ENCODE measurements around the gene TARBP2. TPM values are rescaled to one million over a fixed set of nuclear protein-coding genes. Genes with fewer than 3 reads are reported as not detected.

The TARBP2 gene
- total and polyA plus RNA-seq, 9 donors = 24.0 to 31.6 (median 26.2) TPM

GRCh38 chr12:53483225-53483978, 17.7 kb upstream of the TARBP2 start:
- no peak overlapping the region for H3K27ac ChIP-seq (ENCODE audit: low read length)
- H3K4me3 ChIP-seq (ENCODE audit: low read length) = no peak overlapping the region
- peaks cover 2% of the 10 kb centered on the region for H3K4me1 ChIP-seq (ENCODE audit: control insufficient read depth, insufficient read depth, low read length)
- DNase-seq = no peak
- H3K27me3 ChIP-seq (ENCODE audit: control insufficient read depth, insufficient read depth, low read length) = no peaks in the 10 kb centered on the region
- 91% methylated on average over 4 of the region's 9 CpGs for WGBS (ENCODE audit: insufficient coverage)
- peaks cover 86% of the 10 kb centered on the region for H3K36me3 ChIP-seq (ENCODE audit: control insufficient read depth, insufficient read depth, low read length)
- no peaks in the 10 kb centered on the region for H3K9me3 ChIP-seq (replicated peaks; ENCODE audit: control insufficient read depth, low read depth, low read length)

GRCh38 chr12:53483979-53484377, 17.1 kb upstream of the TARBP2 start:
- WGBS (ENCODE audit: insufficient coverage) = 75% methylated on average over 2 of the region's 4 CpGs
- Histone ChIP-seq H3K4me1 (ENCODE audit: control insufficient read depth, insufficient read depth, low read length) (peaks cover 2% of the 10 kb centered on the region), H3K4me3 (ENCODE audit: low read length) (no peak overlapping the region), H3K27ac (ENCODE audit: low read length) (no peak overlapping the region), H3K27me3 (ENCODE audit: control insufficient read depth, insufficient read depth, low read length) (no peaks in the 10 kb centered on the region), H3K36me3 (ENCODE audit: control insufficient read depth, insufficient read depth, low read length) (peaks cover 81% of the 10 kb centered on the region), H3K9me3 (replicated peaks; ENCODE audit: control insufficient read depth, low read depth, low read length) (no peaks in the 10 kb centered on the region)
- DNase-seq = no peak

- Histone ChIP-seq H3K36me3 (ENCODE audit: control insufficient read depth, insufficient read depth, low read length) (peaks cover 74% of the 10 kb centered on the region), H3K9me3 (replicated peaks; ENCODE audit: control insufficient read depth, low read depth, low read length) (no peaks in the 10 kb centered on the region)
- 100% methylated on average over 3 of the region's 10 CpGs for WGBS (ENCODE audit: insufficient coverage)
Observed at GRCh38 chr12:53484686-53485575, 16.2 kb upstream of the TARBP2 start.

GRCh38 chr12:53485955-53486735, 14.9 kb upstream of the TARBP2 start:
- 96% methylated on average over 8 of the region's 10 CpGs for WGBS (ENCODE audit: insufficient coverage)
- no peak overlapping the region for H3K27ac ChIP-seq (ENCODE audit: low read length)
- peaks cover 63% of the 10 kb centered on the region for H3K36me3 ChIP-seq (ENCODE audit: control insufficient read depth, insufficient read depth, low read length)
- no peaks in the 10 kb centered on the region for H3K27me3 ChIP-seq (ENCODE audit: control insufficient read depth, insufficient read depth, low read length)
- no peak for DNase-seq
- no peaks in the 10 kb centered on the region for H3K4me1 ChIP-seq (ENCODE audit: control insufficient read depth, insufficient read depth, low read length)
- no peak overlapping the region for H3K4me3 ChIP-seq (ENCODE audit: low read length)
- no peaks in the 10 kb centered on the region for H3K9me3 ChIP-seq (replicated peaks; ENCODE audit: control insufficient read depth, low read depth, low read length)

More at GRCh38 chr12:53484686-53485575, 16.2 kb upstream of the TARBP2 start:
- peaks cover 2% of the 10 kb centered on the region for H3K4me1 ChIP-seq (ENCODE audit: control insufficient read depth, insufficient read depth, low read length)
- H3K4me3 ChIP-seq (ENCODE audit: low read length) = no peak overlapping the region
- H3K27ac ChIP-seq (ENCODE audit: low read length) = no peak overlapping the region
- H3K27me3 ChIP-seq (ENCODE audit: control insufficient read depth, insufficient read depth, low read length) = no peaks in the 10 kb centered on the region
- no peak for DNase-seq

GRCh38 chr12:53486736-53487487, 14.2 kb upstream of the TARBP2 start:
- no peaks in the 10 kb centered on the region for H3K9me3 ChIP-seq (replicated peaks; ENCODE audit: control insufficient read depth, low read depth, low read length)
- H3K27ac ChIP-seq (ENCODE audit: low read length) = no peak overlapping the region
- H3K4me1 ChIP-seq (ENCODE audit: control insufficient read depth, insufficient read depth, low read length) = peaks cover under 1% of the 10 kb centered on the region
- WGBS (ENCODE audit: insufficient coverage) = 86% methylated on average over 14 of the region's 17 CpGs
- DNase-seq = no peak
- H3K4me3 ChIP-seq (ENCODE audit: low read length) = no peak overlapping the region
- H3K36me3 ChIP-seq (ENCODE audit: control insufficient read depth, insufficient read depth, low read length) = peaks cover 58% of the 10 kb centered on the region
- no peaks in the 10 kb centered on the region for H3K27me3 ChIP-seq (ENCODE audit: control insufficient read depth, insufficient read depth, low read length)

GRCh38 chr12:53489242-53489864, 11.7 kb upstream of the TARBP2 start:
- 80% methylated on average over 1 of the region's 5 CpGs for WGBS (ENCODE audit: insufficient coverage)
- Histone ChIP-seq H3K4me1 (ENCODE audit: control insufficient read depth, insufficient read depth, low read length) (peaks cover 20% of the 10 kb centered on the region), H3K4me3 (ENCODE audit: low read length) (no peak overlapping the region), H3K36me3 (ENCODE audit: control insufficient read depth, insufficient read depth, low read length) (peaks cover 35% of the 10 kb centered on the region), H3K27me3 (ENCODE audit: control insufficient read depth, insufficient read depth, low read length) (no peaks in the 10 kb centered on the region), H3K9me3 (replicated peaks; ENCODE audit: control insufficient read depth, low read depth, low read length) (no peaks in the 10 kb centered on the region), H3K27ac (ENCODE audit: low read length) (no peak overlapping the region)
- no peak for DNase-seq

- Histone ChIP-seq H3K4me1 (ENCODE audit: control insufficient read depth, insufficient read depth, low read length) (peaks cover 34% of the 10 kb centered on the region), H3K27ac (ENCODE audit: low read length) (peak overlapping the region; percentile 98), H3K4me3 (ENCODE audit: low read length) (peak overlapping the region; percentile 61), H3K9me3 (replicated peaks; ENCODE audit: control insufficient read depth, low read depth, low read length) (no peaks in the 10 kb centered on the region), H3K36me3 (ENCODE audit: control insufficient read depth, insufficient read depth, low read length) (peaks cover 9% of the 10 kb centered on the region), H3K27me3 (ENCODE audit: control insufficient read depth, insufficient read depth, low read length) (no peaks in the 10 kb centered on the region)
- DNase-seq = no peak
- 39% methylated on average over 7 of the region's 20 CpGs for WGBS (ENCODE audit: insufficient coverage)
Observed at GRCh38 chr12:53492188-53492587, 8.9 kb upstream of the TARBP2 start.

GRCh38 chr12:53492830-53493609, 8.1 kb upstream of the TARBP2 start:
- Histone ChIP-seq H3K27me3 (ENCODE audit: control insufficient read depth, insufficient read depth, low read length) (no peaks in the 10 kb centered on the region), H3K36me3 (ENCODE audit: control insufficient read depth, insufficient read depth, low read length) (peaks cover 2% of the 10 kb centered on the region), H3K27ac (ENCODE audit: low read length) (peak overlapping the region; percentile 98), H3K9me3 (replicated peaks; ENCODE audit: control insufficient read depth, low read depth, low read length) (no peaks in the 10 kb centered on the region), H3K4me1 (ENCODE audit: control insufficient read depth, insufficient read depth, low read length) (peaks cover 34% of the 10 kb centered on the region), H3K4me3 (ENCODE audit: low read length) (peak overlapping the region; percentile 61)
- DNase-seq = peak; percentile 98
- 1% methylated on average over 29 of the region's 52 CpGs for WGBS (ENCODE audit: insufficient coverage)

Data from muscle of leg (tissue), 11 donors.